ENCODE results near the gene LPP. TPM values are rescaled to one million over a fixed set of nuclear protein-coding genes. Genes with fewer than 3 reads are reported as not detected.

The LPP gene
- total and polyA plus RNA-seq, 2 of the 13 experiments (the other 11 are each of a cell fraction or from before 2014, with no cell fraction given): 19.2 to 29.9 TPM

DNA sequence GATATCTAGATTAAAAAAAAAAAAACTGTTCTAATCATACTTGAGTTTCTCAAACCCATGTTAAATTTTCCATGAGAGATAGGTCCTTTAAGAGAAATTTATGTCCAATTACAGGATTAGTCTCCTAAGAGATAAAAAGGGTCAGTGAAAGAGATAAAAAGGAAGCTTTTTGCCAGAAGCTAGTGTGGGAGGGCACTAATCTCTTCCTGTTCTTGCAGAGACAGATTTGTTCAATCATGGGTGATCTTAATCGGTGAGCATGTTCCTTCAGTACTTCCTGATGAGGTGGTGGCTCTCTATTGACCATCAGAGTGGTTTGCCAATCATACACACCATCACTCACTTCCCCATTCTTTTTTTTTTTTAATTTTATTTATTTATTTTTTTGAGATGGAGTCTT is 16.9 kb upstream of the LPP start:
- WGBS (ENCODE audit: low lambda C conversion rate): 48% methylated on average over 1 of the region's 1 CpG
- Histone ChIP-seq H3K9ac (ENCODE audit: insufficient read depth, low read depth, low read length) (no peak overlapping the region), H3K36me3 (replicated peaks in 1 of 2; ENCODE audit: control insufficient read depth in 1 of 2, insufficient read depth in 2 of 2, low read length in 2 of 2) (no peaks in the 10 kb centered on the region), H3K27me3 (ENCODE audit: control insufficient read depth in 1 of 2, insufficient read depth in 2 of 2, low read length in 2 of 2) (no peaks in the 10 kb centered on the region), H3K9me3 (ENCODE audit: low read length) (no peaks in the 10 kb centered on the region), H3K4me2 (ENCODE audit: low read depth, low read length) (no peak overlapping the region), H2AFZ (ENCODE audit: low read length) (no peak overlapping the region), H3K79me2 (ENCODE audit: insufficient read depth, low read length) (no peaks in the 10 kb centered on the region), H3K4me1 (ENCODE audit: insufficient read depth, low read length) (peaks cover 32% of the 10 kb centered on the region), H4K20me1 (ENCODE audit: insufficient read depth, low read length) (no peaks in the 10 kb centered on the region), H3K4me3 (replicated peaks in 1 of 3; ENCODE audit: insufficient read depth in 1 of 3, low read depth in 2 of 3, low read length in 3 of 3) (no peak overlapping the region), H3K27ac (ENCODE audit: extremely low read length, insufficient read depth, low read length) (no peak overlapping the region)
- TF ChIP-seq, protein P1, sequence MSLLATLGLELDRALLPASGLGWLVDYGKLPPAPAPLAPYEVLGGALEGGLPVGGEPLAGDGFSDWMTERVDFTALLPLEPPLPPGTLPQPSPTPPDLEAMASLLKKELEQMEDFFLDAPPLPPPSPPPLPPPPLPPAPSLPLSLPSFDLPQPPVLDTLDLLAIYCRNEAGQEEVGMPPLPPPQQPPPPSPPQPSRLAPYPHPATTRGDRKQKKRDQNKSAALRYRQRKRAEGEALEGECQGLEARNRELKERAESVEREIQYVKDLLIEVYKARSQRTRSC (CRISPR knock-in tag; IDR thresholded peaks at IDR 0.05; ENCODE audit: low read depth): no peak
- TF ChIP-seq ZNF569 (CRISPR knock-in tag; IDR thresholded peaks at IDR 0.05; ENCODE audit: borderline replicate concordance) (no peak), KLF16 (CRISPR knock-in tag; IDR thresholded peaks at IDR 0.05) (no peak), PHF8 (CRISPR knock-in tag; IDR thresholded peaks at IDR 0.05) (no peak), RCOR2 (CRISPR knock-in tag; IDR thresholded peaks at IDR 0.05) (no peak), NFRKB (IDR thresholded peaks at IDR 0.05) (no peak), TOE1 (CRISPR knock-in tag; IDR thresholded peaks at IDR 0.05) (no peak), SRF (IDR thresholded peaks at IDR 0.05; ENCODE audit: low read depth, low read length) (no peak), ZNF251 (CRISPR knock-in tag; IDR thresholded peaks at IDR 0.05) (no peak), MYC (CRISPR knock-in tag; IDR thresholded peaks at IDR 0.05; ENCODE audit: borderline replicate concordance) (no peak)
- TF ChIP-seq, protein P2, sequence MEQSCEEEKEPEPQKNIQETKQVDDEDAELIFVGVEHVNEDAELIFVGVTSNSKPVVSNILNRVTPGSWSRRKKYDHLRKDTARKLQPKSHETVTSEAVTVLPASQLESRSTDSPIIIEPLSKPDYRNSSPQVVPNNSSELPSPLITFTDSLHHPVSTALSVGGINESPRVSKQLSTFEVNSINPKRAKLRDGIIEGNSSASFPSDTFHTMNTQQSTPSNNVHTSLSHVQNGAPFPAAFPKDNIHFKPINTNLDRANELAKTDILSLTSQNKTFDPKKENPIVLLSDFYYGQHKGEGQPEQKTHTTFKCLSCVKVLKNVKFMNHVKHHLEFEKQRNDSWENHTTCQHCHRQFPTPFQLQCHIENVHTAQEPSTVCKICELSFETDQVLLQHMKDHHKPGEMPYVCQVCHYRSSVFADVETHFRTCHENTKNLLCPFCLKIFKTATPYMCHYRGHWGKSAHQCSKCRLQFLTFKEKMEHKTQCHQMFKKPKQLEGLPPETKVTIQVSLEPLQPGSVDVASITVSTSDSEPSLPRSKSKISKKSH (CRISPR knock-in tag; IDR thresholded peaks at IDR 0.05; ENCODE audit: borderline replicate concordance): no peak
- TF ChIP-seq, protein P3, sequence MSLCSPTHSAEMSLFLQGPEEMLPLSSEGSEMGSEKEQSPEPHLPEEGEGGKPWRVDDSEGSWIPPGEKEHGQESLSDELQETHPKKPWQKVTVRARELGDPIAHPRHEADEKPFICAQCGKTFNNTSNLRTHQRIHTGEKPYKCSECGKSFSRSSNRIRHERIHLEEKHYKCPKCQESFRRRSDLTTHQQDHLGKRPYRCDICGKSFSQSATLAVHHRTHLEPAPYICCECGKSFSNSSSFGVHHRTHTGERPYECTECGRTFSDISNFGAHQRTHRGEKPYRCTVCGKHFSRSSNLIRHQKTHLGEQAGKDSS (CRISPR knock-in tag; IDR thresholded peaks at IDR 0.05; ENCODE audit: borderline replicate concordance, low read depth): no peak
- TF ChIP-seq, protein P4, sequence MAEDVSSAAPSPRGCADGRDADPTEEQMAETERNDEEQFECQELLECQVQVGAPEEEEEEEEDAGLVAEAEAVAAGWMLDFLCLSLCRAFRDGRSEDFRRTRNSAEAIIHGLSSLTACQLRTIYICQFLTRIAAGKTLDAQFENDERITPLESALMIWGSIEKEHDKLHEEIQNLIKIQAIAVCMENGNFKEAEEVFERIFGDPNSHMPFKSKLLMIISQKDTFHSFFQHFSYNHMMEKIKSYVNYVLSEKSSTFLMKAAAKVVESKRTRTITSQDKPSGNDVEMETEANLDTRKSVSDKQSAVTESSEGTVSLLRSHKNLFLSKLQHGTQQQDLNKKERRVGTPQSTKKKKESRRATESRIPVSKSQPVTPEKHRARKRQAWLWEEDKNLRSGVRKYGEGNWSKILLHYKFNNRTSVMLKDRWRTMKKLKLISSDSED (CRISPR knock-in tag; IDR thresholded peaks at IDR 0.05): no peak
- no peak for FAIRE-seq
- no peak for ATAC-seq
- ChIA-PET POLR2A (no interaction called here), CTCF (ENCODE audit: low intra/inter-chr PET ratio, low total read pairs) (no interaction called here)
- in situ Hi-C loops (cut with HindIII; ENCODE audit: extremely low pct_ligation_motif_present, low pct_unique_long_range_greater_than_20kb): no loop called here
- intact Hi-C loops (cut with micrococcal nuclease; ENCODE audit: unreplicated experiment): no loop called here
- BruUV-seq (replicated peaks): no TSS peak
- no peak for DNase-seq (ENCODE audit: low spot score)
